ACHN (cell line): ENCODE measurements around the gene LSM4.

Experiments
- DNase-seq: peaks from one replicate; pipeline ENCODE4 v3.0.0-alpha.2; 2015
- in situ Hi-C: cut with HindIII; loops from 2 replicates; pipeline ENCODE4 v1.10.0; 2017; ENCODE audit warnings: low sequenced_read_pairs, low pct_ligation_motif_present, low pct_unique_long_range_greater_than_20kb

Gene LSM4

DNA sequence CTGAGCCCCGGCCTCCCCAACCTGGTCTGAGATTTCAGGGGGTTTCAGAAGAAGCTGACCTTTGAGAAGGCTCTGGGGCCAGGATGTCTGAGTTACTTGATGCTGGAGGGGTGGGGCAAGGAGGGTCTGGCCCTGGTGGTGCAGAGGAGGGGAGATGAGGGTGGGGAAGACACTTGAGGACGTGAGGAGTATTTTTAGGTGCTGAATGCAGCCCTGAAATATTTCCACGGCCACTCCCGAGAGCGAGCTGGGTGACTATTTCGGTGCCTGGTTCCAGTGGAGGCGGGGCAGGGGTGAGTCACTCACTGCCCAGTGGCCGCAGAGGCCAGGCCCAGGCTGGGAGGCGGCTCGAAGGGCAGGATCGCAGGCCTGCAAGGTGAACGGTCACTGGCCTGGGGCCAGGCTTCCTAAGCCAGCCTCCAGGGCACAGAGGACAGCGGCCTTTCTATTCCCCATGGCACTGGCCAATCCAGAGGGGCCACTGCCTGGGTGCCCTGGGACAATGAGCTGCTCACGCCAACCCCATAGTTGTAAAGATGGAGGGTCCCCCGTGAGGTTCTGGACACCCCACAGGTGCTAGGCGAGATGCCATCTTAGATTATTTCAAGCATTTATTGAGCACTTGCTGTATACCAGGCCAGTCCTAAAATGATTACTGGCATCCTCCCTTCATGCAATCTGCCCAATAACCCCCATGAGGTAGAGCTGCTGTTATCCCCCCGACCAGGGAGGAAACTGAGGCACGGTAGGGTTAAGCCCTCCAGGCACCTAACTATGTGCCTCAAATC lies 21.8 kb downstream of the LSM4 start:
- in situ Hi-C loops = no loop called here
- peak; percentile 72 for DNase-seq

DNA sequence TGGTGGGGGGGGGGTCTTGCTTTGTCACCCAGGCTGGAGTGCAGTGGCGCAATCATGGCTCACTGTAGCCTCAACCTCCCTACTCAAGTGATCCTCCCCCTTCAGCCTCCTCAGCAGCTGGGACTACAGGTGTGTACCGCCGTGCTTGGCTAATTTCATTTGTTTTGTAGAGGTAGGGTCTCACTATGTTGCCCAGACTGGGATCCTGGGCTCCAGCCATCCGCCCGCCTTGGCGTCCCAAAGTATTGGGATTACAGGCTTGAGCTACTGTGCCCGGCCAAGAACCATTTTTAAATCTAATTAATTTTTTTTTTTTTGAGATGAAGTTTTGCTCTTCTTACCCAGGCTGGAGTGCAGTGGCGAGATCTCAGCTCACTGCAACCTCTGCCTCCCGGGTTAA lies 23.2 kb downstream of the LSM4 start:
- DNase-seq = no peak
- in situ Hi-C loops = no loop called here

GRCh38 chr19:18298601-18299000 lies 24.3 kb downstream of the LSM4 start:
- no peak for DNase-seq
- in situ Hi-C loops = no loop called here

GRCh38 chr19:18297308-18297707 lies 25.6 kb downstream of the LSM4 start:
- in situ Hi-C loops = no loop called here
- DNase-seq = no peak

DNA sequence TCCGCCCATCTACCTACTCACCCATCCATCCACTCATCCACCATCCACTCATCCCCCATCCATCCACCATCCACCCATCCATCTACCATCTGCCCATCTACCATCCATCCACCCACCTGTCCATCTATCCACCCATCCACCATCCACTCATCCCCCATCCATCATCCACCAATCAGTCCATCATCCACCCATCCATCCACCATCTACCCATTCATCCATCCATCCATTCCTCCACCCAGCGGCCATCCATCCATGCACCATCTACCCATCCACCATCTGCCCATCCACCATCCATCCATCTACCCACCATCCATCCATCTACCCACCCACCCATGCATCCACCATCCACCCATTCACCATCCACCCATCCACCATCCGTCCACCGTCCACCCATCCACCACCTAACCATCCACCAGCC lies 27.8 kb downstream of the LSM4 start:
- no peak for DNase-seq

DNA sequence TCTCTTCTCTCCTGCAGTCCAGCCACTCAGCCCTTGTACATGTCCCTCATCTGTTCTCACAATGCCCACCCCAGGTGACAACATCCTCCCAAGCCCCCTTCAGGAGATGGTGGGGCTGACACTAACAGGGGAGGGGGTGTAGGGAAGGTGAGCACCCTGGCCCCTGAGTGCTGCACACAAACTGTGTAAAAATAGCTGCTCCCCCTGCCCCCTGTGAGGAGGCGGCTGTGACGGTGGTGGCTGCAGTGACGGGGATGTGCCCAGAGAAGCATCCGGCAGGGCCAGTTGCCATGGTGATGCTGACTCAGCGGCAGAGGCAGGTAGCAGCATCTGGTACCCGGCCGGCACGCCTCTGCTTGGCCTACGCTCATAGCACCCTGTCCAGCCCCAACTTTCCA lies 28.4 kb downstream of the LSM4 start:
- in situ Hi-C loops = no loop called here
- DNase-seq = no peak

More for the DNA sequence above, 27.8 kb downstream of the LSM4 start:
- in situ Hi-C loops = no loop called here

DNA sequence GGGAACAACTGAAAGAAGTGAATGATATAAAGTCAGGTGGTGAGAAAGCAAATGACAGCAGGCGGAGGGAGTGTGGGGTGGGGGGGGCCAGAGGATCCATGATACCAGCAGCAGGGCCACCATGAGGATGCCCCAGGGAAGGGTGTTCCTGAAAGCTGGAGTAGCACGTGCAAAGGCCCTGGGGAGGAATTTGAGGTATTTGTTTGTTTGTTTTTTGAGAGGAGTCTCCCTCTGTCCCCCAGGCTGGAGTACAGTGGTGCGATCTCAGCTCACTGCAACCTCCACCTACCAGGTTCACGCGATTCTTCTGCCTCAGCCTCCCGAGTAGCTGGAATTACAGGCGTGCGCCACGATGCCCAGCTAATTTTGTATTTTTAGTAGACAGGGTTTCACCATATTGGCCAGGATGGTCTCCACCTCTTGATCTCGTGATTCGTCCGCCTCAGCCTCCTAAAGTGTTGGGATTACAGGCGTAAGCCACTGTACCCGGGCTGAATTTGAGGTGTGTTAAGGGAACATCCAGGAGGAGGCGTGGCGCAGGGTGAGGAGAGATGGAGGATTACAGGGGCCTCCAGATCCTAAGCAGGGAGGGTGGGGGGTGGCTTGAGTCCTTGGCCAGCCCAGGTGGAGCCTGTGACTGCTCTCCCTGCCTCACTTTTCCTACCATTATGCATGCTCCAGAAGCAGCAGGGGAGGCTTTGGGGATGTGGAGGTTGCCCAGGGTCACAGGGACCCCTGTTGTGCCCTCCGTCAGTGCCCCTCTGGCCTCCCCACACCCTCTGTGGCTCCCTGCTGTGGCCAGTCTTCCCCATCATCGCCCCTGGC lies 29.0 kb downstream of the LSM4 start:
- no peak for DNase-seq
- in situ Hi-C loops = no loop called here

DNA sequence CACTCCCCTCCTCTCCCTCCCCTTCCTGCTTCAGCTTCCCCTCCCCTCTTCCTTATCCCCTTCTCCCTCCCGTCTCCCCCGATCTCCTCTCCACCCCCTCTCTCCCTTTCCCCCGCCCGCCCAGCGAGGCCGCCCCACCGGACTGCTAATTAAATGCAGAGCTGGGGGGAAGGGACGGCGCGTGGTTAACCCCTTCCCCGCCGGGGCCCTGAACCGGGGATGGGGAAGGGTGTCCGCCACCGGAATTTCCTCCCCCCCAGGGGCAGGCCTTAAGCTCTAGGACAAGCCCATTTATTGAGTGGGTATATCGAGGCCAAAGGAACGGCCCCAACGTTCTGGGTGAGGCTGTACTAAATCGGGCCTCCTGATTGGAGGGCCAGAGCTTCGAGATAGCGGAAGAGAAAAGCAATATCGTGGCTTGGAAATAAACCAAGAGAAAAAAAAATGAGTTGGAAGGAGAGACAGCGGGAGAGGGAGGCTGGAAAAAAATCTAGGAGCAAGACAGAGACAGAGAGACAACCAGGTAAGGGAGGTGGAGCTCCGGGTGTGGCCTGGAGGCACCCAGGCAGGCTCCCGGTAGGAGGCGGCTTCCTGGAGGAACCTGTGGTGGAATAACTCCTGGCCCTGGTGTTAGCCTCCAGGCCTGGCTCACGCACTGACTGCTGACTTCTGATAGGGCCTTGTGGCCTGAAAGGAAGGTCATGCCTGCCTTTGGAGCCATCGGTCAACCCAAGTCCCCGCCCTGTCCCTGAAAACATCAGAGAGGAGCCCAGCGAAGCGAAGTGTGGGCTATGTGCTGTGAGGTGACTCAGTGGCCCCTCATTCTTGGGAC lies 29.9 kb downstream of the LSM4 start:
- DNase-seq = peak; percentile 79
- in situ Hi-C loops = no loop called here

- DNase-seq = no peak
- in situ Hi-C loops = no loop called here
Observed at GRCh38 chr19:18292462-18292809, 30.4 kb downstream of the LSM4 start.

- peak; percentile 69 for DNase-seq
- in situ Hi-C loops = no loop called here
Observed at GRCh38 chr19:18291590-18292461, 31.1 kb downstream of the LSM4 start.

DNA sequence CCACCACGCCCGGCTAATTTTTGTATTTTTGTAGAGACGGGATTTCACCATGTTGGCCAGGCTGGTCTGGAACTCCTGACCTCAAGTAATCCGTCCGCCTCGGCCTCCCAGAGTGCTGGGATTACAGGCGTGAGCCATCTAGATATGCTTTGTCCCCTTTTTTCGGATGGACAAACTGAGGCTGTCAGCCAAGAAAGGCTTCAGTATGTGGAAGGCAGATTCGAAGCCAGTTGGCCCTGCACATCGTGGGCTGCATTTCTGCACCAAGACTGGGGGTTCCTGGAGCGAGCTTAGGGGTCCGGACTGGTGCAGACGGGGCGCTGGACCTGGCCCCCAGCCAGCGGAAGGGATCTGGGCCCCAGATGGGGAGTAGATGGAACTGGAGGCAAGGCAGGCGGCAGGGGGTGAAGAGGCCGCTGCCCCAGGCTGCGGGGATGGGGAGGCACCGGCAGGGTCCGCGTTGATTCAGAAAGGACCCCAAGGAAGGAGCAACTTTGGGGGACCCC lies 31.8 kb downstream of the LSM4 start:
- in situ Hi-C loops = no loop called here

GRCh38 chr19:18290302-18291018 lies 32.4 kb downstream of the LSM4 start:
- no peak for DNase-seq
- in situ Hi-C loops = no loop called here

More for the DNA sequence above, 31.8 kb downstream of the LSM4 start:
- DNase-seq = no peak

- no peak for DNase-seq
- in situ Hi-C loops = no loop called here
Observed at GRCh38 chr19:18289471-18290301, 33.2 kb downstream of the LSM4 start.

- DNase-seq = no peak
- in situ Hi-C loops = no loop called here
Observed at GRCh38 chr19:18287836-18288772, 34.8 kb downstream of the LSM4 start.

DNA sequence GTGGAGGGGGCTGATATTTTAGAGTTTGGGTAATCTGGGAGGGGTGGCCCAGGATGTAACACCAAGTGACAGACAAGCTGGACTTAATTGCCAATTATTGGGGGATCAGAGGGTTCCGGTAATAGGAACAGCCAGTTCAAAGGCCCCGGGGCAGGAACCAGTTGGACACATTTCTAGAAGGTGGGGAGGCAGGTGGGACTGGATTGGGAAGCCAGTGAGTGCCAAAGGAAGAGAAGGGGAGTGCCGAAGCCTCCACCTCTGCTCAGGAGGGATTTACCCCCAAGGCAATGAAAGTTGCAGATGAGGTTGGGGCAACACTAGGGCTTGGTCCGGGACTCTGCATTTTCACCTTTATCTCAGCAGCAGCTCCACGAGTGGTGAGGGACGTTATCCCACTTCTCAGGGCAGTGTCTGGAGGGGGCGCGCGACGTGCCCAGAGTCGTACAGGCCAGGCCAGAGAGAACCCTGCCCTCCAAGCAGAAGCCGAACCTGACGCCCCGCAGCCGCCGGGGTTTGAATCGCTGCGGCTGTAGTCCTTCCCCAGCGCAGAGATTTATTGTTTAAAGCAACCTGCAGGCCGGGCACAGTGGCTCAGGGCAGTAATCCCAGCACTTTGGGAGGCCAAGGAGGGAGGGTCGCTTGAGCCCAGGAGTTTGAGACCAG lies 35.8 kb downstream of the LSM4 start:
- DNase-seq = no peak
- in situ Hi-C loops = no loop called here
